Osteocyte (in vitro differentiated cells): Measurements from ENCODE around the gene EPS8L2. TPM values are rescaled to one million over a fixed set of nuclear protein-coding genes. Genes with fewer than 3 reads are reported as not detected.

ENCODE experiments used
- DNase-seq: peaks from one replicate; pipeline ENCODE4 v3.0.0; 2021; ENCODE audit warnings: mixed read lengths; ENCODE audit not compliant: unreplicated experiment; ENCODE audit errors: extremely low spot score
- H3K27ac Mint-ChIP-seq: one replicate; pipeline ENCODE4 v1.8.0; 2021; ENCODE audit warnings: mild to moderate bottlenecking, mixed read lengths; ENCODE audit not compliant: unreplicated experiment
- H3K27me3 Mint-ChIP-seq: one replicate; pipeline ENCODE4 v1.8.0; 2021; ENCODE audit warnings: mixed read lengths; ENCODE audit not compliant: unreplicated experiment
- H3K36me3 Mint-ChIP-seq: one replicate; pipeline ENCODE4 v1.8.0; 2021; ENCODE audit warnings: mixed read lengths; ENCODE audit not compliant: unreplicated experiment
- H3K4me1 Mint-ChIP-seq: one replicate; pipeline ENCODE4 v1.8.0; 2021; ENCODE audit warnings: mixed read lengths; ENCODE audit not compliant: unreplicated experiment
- H3K4me3 Mint-ChIP-seq: one replicate; pipeline ENCODE4 v1.8.0; 2021; ENCODE audit warnings: mild to moderate bottlenecking, moderate library complexity, mixed read lengths; ENCODE audit not compliant: unreplicated experiment
- H3K9me3 Mint-ChIP-seq: one replicate; pipeline ENCODE4 v1.8.0; 2021; ENCODE audit warnings: mixed read lengths; ENCODE audit not compliant: unreplicated experiment
- total RNA-seq: library from RNA; stranded (reverse); gene quantifications from 2 replicates; pipeline ENCODE4 v1.2.1, GENCODE V29; 2021
- TF ChIP-seq, protein P1 (sequence below): fragments of 200-600 bp; sonication (generic); IDR thresholded peaks from 2 replicates; pipeline ENCODE4 v1.5.0; 2021; ENCODE audit warnings: antibody characterized with exemption, mild to moderate bottlenecking, moderate library complexity

EPS8L2 gene
- total RNA-seq, 1 donor from 2014 or later: 39.3 TPM

DNA sequence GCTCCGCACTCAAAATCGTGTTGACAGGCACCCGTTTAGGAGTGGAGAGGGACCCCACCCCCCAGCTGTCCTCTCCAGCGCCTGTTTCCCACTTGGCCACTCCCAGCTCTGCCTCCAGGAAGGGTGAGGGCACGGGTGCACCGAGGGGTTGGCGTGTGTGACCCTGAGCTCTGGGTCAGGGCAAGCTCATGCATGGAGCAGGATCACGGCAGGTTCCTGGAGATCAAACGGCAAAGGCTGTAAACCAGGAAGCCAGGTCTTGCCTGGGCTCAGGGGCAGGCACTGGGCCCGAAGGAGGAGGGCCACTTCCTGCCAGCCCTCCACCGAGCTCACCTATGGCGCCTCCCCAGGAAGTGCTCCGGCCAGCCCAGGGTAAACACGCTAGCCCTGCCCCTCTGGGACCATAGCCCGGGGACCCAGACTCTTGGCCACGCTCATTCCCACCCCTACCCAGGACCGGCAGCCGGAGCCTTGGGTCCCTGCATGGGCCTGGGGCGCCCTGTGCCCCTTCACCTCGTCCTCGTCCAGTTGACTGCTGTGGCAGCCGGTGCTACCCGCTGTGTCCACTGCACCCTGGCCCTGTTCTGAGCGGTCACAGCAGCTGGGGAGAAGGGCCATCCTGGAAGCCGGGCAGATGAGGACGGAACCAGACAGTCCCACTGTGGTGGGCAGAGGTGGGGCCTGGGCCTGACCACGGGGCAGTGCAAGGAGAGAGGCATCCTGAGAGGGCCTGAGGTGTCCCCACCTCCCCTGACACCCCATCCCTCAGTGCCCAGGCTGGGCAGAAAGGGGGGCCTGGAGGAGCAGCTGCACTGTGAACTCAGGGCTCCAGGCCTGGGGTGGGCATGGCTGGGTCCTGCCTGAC lies 1.0 kb upstream of the EPS8L2 start:
- no peaks in the 10 kb centered on the region for H3K9me3 Mint-ChIP-seq
- peak overlapping the region; percentile 81 for H3K27ac Mint-ChIP-seq
- H3K4me3 Mint-ChIP-seq: peak overlapping the region; percentile 67
- peaks cover 46% of the 10 kb centered on the region for H3K4me1 Mint-ChIP-seq
- no peak for DNase-seq
- H3K36me3 Mint-ChIP-seq: peaks cover 5% of the 10 kb centered on the region
- TF ChIP-seq, protein P1, sequence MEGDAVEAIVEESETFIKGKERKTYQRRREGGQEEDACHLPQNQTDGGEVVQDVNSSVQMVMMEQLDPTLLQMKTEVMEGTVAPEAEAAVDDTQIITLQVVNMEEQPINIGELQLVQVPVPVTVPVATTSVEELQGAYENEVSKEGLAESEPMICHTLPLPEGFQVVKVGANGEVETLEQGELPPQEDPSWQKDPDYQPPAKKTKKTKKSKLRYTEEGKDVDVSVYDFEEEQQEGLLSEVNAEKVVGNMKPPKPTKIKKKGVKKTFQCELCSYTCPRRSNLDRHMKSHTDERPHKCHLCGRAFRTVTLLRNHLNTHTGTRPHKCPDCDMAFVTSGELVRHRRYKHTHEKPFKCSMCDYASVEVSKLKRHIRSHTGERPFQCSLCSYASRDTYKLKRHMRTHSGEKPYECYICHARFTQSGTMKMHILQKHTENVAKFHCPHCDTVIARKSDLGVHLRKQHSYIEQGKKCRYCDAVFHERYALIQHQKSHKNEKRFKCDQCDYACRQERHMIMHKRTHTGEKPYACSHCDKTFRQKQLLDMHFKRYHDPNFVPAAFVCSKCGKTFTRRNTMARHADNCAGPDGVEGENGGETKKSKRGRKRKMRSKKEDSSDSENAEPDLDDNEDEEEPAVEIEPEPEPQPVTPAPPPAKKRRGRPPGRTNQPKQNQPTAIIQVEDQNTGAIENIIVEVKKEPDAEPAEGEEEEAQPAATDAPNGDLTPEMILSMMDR: no peak
- no peaks in the 10 kb centered on the region for H3K27me3 Mint-ChIP-seq

DNA sequence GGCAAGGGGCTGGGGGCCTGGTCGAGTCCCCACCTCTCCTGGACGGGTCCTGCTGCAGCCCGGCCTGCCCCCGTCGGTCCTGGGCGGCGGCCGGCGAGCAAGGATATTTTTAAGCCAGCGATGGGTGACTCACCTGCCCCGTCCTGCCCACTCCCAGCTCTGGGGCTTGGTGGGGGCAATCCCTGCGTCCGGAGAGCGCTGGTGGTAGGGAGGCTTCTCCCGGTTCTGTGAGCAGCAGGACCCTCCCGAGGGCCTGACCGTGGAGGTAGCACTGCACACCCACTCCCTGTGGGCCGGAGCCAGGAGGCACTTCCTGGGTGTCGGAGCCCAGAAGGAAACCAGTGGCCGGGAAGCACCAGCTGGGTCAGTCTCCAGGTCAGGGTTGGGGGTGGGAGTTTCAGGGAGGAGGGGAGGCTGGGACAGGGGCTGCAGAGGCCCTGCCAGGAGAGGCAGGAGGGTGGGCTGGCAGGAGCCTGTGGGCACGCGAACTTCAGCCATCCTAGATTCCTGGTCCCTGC lies 467 bp downstream of the EPS8L2 start:
- DNase-seq: no peak
- peak overlapping the region; percentile 68 for H3K4me3 Mint-ChIP-seq
- no peaks in the 10 kb centered on the region for H3K27me3 Mint-ChIP-seq

DNA sequence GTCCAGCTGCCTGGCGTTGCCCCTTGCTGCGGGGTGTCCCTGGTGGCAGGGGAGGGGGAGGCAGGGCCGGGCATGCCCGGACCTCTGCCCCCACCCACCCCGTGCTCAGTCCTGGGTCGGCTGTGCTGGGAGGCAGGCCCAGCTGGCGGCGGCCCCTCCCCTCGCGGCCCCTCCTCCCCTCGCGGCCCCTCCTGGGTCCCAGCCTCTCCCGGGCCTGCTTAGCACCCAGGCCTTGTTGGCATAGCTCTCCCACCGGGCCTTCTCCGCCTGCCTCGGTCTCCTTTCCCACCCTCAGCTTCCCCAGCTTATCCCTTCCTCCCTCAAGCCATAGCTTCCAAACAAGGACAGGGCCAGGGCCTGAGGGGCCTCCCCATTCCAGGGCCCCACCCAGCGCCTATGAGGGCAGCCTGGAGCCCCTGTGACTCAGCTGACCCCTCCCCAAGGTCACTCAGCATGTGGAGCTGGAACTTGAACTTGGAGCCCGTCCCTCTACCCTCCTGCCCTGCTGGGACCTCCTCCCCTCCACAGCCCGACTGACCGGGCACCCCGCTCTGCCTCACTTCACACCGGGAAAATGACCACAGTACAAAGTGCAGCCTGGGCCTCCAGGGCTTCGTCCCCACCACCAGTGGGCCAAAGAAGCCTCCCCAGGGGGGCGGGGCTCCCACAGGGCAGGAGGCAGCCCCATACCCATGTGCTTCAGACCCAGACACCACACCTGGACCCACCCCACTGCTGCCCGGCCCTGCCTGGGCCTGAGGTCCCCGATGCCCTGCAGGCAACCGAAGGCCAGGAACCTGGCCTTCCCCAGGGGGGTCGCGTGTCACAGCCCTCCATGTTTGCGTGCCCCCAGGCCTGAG lies 1.2 kb downstream of the EPS8L2 start:
- Mint-ChIP-seq H3K4me1 (peaks cover 58% of the 10 kb centered on the region), H3K27me3 (no peaks in the 10 kb centered on the region), H3K4me3 (peak overlapping the region; percentile 68), H3K27ac (peak overlapping the region; percentile 91), H3K9me3 (no peaks in the 10 kb centered on the region), H3K36me3 (no peaks in the 10 kb centered on the region)
- TF ChIP-seq, protein P1: peak; percentile 51
- no peak for DNase-seq

More for the DNA sequence above, 467 bp downstream of the EPS8L2 start:
- no peaks in the 10 kb centered on the region for H3K36me3 Mint-ChIP-seq
- no peaks in the 10 kb centered on the region for H3K9me3 Mint-ChIP-seq
- peaks cover 56% of the 10 kb centered on the region for H3K4me1 Mint-ChIP-seq
- H3K27ac Mint-ChIP-seq: peak overlapping the region; percentile 81
- TF ChIP-seq, protein P1: no peak

DNA sequence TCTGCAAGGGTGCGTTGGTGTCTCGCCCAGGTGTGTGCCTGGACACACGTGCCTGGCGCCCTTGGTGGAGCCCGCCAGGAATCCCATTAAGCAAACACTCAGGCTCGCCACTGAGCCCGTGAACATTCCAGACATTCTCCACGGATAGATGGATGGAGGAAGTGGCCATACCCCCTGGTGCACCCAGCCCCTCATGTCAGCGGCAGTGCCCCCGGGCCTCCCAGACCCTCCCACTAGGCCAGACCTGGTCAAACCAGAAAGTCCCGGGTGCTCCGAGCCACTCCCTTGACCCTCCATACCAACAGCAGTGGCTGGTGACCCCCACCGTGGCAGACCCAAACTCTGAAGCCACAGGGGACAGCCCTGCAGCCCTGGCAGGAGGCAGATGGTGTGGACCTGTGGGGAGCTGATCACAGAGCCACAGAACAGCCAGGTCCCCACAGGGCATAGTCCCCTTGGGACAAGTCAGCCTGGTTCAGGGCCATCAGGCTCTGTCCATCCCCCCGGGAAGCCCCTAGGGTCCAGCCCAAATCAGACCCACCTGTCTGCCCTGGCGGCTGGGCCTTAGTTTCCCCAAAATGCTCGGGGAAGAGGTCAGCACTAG lies 1.9 kb downstream of the EPS8L2 start:
- H3K4me1 Mint-ChIP-seq: peaks cover 56% of the 10 kb centered on the region
- H3K4me3 Mint-ChIP-seq: peak overlapping the region; percentile 47
- TF ChIP-seq, protein P1: no peak
- H3K9me3 Mint-ChIP-seq: no peaks in the 10 kb centered on the region
- no peak for DNase-seq
- H3K27ac Mint-ChIP-seq: peak overlapping the region; percentile 91
- no peaks in the 10 kb centered on the region for H3K27me3 Mint-ChIP-seq
- H3K36me3 Mint-ChIP-seq: no peaks in the 10 kb centered on the region
